ENCODE results near the gene SLC25A22.
A peak's percentile ranks its signal among the peaks of the same experiment; 100 is the strongest.

The SLC25A22 gene

GRCh38 chr11:833849-834311 is 35.8 kb upstream of the SLC25A22 start:
- DNase-seq: no peak

- no peak for DNase-seq
Observed at GRCh38 chr11:833114-833791, 35.2 kb upstream of the SLC25A22 start.

DNA sequence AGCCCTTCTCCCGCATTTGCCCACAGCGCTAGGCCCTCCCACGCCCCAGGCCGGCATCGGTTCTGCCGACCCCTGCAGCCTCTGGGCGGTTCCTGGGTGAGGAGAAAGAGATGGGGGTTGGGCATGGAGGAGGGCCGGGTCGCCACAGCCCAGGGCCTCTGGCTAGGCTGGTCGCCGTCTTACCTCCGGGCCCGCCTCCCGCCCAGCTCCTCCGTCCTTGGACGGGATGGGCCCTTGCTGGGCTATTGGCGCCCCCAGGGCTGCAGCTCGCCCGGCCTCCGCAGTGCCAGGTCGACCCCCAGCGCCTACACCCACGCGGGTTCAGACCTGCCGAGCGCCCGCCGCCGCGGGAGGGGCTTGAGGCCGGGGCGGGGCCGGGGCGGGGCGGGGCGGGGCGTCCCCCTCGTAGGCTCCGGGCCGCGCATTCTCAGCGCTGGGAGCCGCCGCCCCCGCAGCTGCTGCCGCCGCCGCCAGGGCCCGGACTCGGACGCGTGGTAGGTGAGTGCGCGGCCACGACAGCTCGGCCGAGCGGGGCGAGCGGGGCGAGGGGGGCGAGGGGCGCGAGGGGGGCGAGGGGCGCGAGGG is 34.5 kb upstream of the SLC25A22 start, which contains the start of gene CD151:
TSS of gene CD151 (plus strand) at position 424 of the 585 bp plus-strand sequence. CDS start 3,118 bp downstream, outside the sequence.
- no peak for DNase-seq

- no peak for DNase-seq
Observed at GRCh38 chr11:831961-832528, 34.0 kb upstream of the SLC25A22 start.

GRCh38 chr11:831118-831864 is 33.2 kb upstream of the SLC25A22 start:
- DNase-seq: no peak

DNA sequence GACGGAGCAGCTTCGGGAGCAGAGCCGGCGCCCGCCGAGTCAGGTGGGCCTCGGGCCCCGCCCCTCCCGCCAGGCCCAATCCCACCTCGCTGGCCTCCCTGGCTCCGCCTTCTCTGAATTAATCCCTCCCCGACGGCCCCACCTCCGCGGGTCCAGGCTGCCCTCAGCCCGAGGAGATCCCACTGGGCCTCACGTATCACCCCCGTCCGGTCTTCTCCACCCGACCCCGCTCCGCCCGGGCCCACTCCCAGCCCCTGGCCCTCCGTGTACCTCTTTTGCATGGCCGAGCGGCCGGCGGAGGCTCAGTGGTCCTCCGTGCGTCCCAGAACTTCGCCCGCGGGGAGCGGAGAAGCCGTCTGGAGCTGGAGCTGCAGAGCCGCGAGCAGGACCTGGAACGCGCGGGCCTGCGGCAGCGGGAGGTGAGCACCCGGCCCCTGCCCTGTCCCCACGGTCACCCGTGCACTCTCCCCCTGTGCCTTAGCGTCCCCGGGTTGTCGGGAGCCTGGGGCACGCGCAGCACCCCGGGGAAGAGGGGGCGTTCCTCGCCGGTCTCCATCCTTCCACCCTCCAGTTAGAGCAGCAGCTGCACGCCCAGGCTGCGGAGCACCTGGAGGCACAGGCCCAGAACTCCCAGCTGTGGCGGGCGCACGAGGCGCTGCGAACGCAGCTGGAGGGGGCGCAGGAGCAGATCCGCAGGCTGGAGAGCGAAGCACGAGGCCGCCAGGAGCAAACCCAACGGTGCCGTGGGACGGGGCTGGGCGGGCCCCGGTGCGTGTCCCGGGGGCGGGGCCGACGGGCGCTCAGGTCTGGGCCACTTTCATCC is 32.4 kb upstream of the SLC25A22 start:
- DNase-seq: peak; percentile 62

DNA sequence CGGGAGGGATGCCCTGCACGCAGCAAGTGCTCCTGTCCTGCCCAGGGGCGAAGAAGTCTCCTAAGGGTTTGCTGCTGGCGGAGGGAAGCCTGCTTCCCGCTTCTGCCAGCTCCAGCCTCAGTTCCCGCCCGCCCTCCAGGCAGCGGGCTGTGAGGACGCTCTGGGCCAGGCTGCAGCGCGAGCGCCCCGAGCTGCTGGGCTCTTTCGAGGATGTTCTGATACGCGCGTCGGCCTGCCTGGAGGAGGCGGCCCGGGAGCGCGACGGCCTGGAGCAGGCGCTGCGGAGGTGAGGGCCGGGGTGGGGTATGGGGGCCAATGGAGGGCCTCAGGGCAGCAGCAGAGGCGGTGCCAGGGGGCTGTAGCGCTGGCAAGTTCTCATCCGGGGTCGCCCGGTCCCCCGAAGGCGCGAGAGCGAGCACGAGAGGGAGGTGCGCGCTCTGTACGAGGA is 31.8 kb upstream of the SLC25A22 start:
- no peak for DNase-seq

GRCh38 chr11:829176-829846 is 31.2 kb upstream of the SLC25A22 start:
- DNase-seq: no peak

DNA sequence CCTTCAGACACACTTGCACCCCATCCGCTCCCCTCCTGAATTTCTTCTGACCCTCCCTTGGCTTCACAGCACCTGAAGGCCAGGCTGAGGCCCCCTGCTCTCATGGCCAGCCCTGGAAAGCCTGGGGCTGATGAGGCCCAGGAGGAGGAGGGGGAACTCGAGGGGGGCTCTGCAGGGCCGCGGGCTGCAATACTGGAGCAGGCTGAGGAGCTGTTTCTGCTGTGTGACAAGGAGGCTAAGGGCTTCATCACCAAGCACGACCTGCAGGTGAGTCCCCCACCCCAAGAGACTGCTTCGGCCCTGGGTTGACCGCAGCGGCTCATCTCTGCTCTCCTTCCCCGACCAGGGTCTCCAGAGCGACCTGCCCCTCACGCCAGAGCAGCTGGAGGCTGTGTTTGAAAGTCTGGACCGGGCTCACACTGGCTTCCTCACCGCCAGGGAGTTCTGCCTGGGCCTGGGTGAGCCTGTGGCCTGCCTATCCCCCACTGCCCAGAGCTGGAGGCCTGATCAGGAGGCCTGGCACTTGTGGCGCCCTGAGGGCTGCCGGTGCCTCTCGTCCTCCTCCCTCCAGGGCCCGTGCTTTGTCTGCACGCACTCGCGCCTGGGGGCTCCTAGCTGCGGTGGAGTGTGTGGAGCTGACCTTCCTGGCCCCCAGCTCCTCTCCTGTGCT is 30.6 kb upstream of the SLC25A22 start:
- no peak for DNase-seq

GRCh38 chr11:827897-828192 is 29.8 kb upstream of the SLC25A22 start, which contains the start of gene CRACR2B:
CRACR2B (plus strand) TSS chr11:827919; CDS start chr11:828608, 689 bp downstream.
- no peak for DNase-seq

- DNase-seq: peak; percentile 25
Observed at GRCh38 chr11:827146-827896, 29.2 kb upstream of the SLC25A22 start.

GRCh38 chr11:826836-827145 is 28.7 kb upstream of the SLC25A22 start:
- no peak for DNase-seq

DNA sequence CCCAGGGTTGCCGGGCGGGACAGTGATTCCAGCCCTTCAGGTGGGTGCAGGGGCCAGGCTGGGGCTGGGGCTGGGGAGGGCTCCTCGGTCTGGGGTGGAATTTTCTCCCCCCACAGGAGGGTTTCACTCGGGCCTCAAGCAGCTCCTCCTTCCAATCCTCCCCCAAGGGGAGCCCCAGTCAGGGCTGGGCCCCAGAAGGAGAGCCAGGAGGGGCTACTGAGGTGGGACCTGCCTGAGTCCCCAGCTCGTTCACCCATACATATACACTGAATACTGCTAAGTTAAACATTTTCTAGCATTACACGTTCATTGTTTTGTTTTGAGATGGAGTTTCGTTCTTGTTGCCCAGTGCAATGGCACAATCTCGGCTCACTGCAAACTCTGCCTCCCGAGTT is 28.1 kb upstream of the SLC25A22 start:
- DNase-seq: no peak

GRCh38 chr11:825366-826226 is 27.5 kb upstream of the SLC25A22 start:
- no peak for DNase-seq

GRCh38 chr11:824942-825341 is 26.9 kb upstream of the SLC25A22 start:
- peak; percentile 21 for DNase-seq

GRCh38 chr11:824292-824880 is 26.3 kb upstream of the SLC25A22 start:
- peak; percentile 74 for DNase-seq

DNA sequence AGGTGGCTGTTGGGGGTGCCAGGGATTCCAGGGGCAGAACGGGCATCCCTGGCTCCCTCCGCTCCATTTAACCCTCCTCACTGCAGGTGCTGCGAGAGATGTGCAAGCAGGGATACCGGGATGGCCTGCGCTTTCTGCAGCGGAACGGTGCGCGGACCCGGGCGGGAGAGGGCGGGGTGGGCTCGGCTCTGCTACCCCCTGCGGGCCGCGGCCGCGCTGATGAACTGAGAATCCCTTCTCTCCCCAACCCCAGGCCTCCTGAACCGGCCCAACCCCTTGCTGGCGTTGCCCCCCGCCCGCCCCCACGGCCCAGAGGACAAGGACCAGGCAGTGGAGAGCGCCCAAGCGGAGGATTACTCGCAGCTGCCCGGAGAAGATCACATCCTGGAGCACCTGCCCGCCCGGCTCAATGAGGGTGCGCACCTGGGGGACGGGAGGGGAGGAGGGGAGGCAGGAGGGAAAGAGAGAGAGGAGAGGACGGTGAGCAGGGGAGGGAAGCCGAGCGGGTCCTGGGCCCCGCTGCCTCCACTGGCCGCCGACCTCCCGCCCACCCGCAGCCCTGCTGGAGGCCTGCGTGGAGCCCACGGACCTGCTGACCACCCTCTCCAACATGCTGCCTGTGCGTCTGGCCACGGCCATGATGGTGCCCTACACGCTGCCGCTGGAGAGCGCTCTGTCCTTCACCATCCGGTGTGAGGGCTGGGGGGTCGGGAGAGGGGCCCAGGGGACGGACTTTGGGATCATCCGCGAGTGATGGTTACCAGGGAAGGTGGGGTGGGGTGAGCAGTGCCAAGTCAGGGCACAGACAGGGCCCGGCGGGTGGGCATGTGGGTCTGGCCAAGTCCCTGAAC is 25.6 kb upstream of the SLC25A22 start:
- peak; percentile 25 for DNase-seq

All from NCI-H510A treated with DMSO at 0.1 percent for 48 hours (cell line).